ENCODE measurements around the gene LZTFL1. TPM values are rescaled to one million over a fixed set of nuclear protein-coding genes. Genes with fewer than 3 reads are reported as not detected.

Gene LZTFL1
- total RNA-seq, 2 donors from 2014 or later, result 12.5 to 14.5 TPM

GRCh38 chr3:45816544-45816943, 25.4 kb downstream of the LZTFL1 start:
- no peak for ATAC-seq
- intact Hi-C loops (cut with DNase I), result no loop called here

GRCh38 chr3:45814322-45814721, 27.6 kb downstream of the LZTFL1 start:
- Histone ChIP-seq H3K9me3 (no peaks in the 10 kb centered on the region), H3K27ac (no peak overlapping the region), H3K36me3 (replicated peaks in 1 of 2; ENCODE audit: insufficient read depth in 1 of 2, low read depth in 2 of 2) (peaks cover 0 to 2% of the 10 kb centered on the region in 2 donors), H3K27me3 (no peaks in the 10 kb centered on the region), H3K4me3 (no peak overlapping the region), H3K4me1 (peaks cover 18% of the 10 kb centered on the region)
- ATAC-seq, result no peak
- no peak for DNase-seq
- TF ChIP-seq POLR2A (IDR thresholded peaks at IDR 0.05), result no peak
- TF ChIP-seq CTCF (IDR thresholded peaks at IDR 0.05), result no peak
- intact Hi-C loops (cut with DNase I), result no loop called here
- WGBS, 2 donors, result 94 to 98% methylated on average over 4 of the region's 4 CpGs

More at GRCh38 chr3:45816544-45816943, 25.4 kb downstream of the LZTFL1 start:
- H3K4me1 ChIP-seq, result peaks cover 18% of the 10 kb centered on the region
- H3K27me3 ChIP-seq, result no peaks in the 10 kb centered on the region
- no peak overlapping the region for H3K4me3 ChIP-seq
- DNase-seq, result no peak
- peaks cover 0 to 2% of the 10 kb centered on the region in 2 donors for H3K36me3 ChIP-seq (replicated peaks in 1 of 2; ENCODE audit: insufficient read depth in 1 of 2, low read depth in 2 of 2)
- H3K9me3 ChIP-seq, result no peaks in the 10 kb centered on the region
- H3K27ac ChIP-seq, result no peak overlapping the region
- 77 to 81% methylated on average over 3 of the region's 3 CpGs for WGBS, 2 donors
- TF ChIP-seq POLR2A (IDR thresholded peaks at IDR 0.05) (no peak), CTCF (IDR thresholded peaks at IDR 0.05) (no peak)

GRCh38 chr3:45807681-45808540, 34.0 kb downstream of the LZTFL1 start:
- WGBS, 2 donors, result 72 to 83% methylated on average over 10 of the region's 10 CpGs
- Histone ChIP-seq H3K27me3 (no peaks in the 10 kb centered on the region), H3K9me3 (no peaks in the 10 kb centered on the region), H3K4me3 (no peak overlapping the region), H3K4me1 (no peaks in the 10 kb centered on the region), H3K27ac (no peak overlapping the region), H3K36me3 (replicated peaks in 1 of 2; ENCODE audit: insufficient read depth in 1 of 2, low read depth in 2 of 2) (no peaks in the 10 kb centered on the region)
- TF ChIP-seq CTCF (IDR thresholded peaks at IDR 0.05), result no peak
- TF ChIP-seq POLR2A (IDR thresholded peaks at IDR 0.05), result no peak
- no peak for DNase-seq
- no peak for ATAC-seq
- intact Hi-C loops (cut with DNase I), result no loop called here

- Histone ChIP-seq H3K27ac (no peak overlapping the region), H3K9me3 (no peaks in the 10 kb centered on the region), H3K4me1 (no peaks in the 10 kb centered on the region), H3K36me3 (replicated peaks in 1 of 2; ENCODE audit: insufficient read depth in 1 of 2, low read depth in 2 of 2) (no peaks in the 10 kb centered on the region), H3K27me3 (no peaks in the 10 kb centered on the region), H3K4me3 (no peak overlapping the region)
- ATAC-seq (no peak), DNase-seq (no peak)
- WGBS, 2 donors, result 89 to 93% methylated on average over 3 of the region's 3 CpGs
- intact Hi-C loops (cut with DNase I), result no loop called here
- TF ChIP-seq CTCF (IDR thresholded peaks at IDR 0.05) (no peak), POLR2A (IDR thresholded peaks at IDR 0.05) (no peak)
Observed at GRCh38 chr3:45807133-45807532, 34.8 kb downstream of the LZTFL1 start.

- Histone ChIP-seq H3K9me3 (no peaks in the 10 kb centered on the region), H3K4me3 (no peak overlapping the region), H3K27ac (no peak overlapping the region), H3K27me3 (no peaks in the 10 kb centered on the region), H3K36me3 (replicated peaks in 1 of 2; ENCODE audit: insufficient read depth in 1 of 2, low read depth in 2 of 2) (no peaks in the 10 kb centered on the region), H3K4me1 (no peaks in the 10 kb centered on the region)
- intact Hi-C loops (cut with DNase I), result no loop called here
- WGBS, 2 donors, result 91 to 94% methylated on average over 3 of the region's 3 CpGs
- TF ChIP-seq CTCF (IDR thresholded peaks at IDR 0.05) (no peak), POLR2A (IDR thresholded peaks at IDR 0.05) (no peak)
- ATAC-seq (no peak), DNase-seq (no peak)
Observed at GRCh38 chr3:45806072-45806471, 35.8 kb downstream of the LZTFL1 start.

Data from body of pancreas (tissue), 4 donors.